Activated CD4-positive, alpha-beta T cell treated with anti-CD3 and anti-CD28 coated beads for 24 hours (primary cell): Measurements from ENCODE around the gene ADAMTS13.
A peak's percentile ranks its signal among the peaks of the same experiment; 100 is the strongest.
"Not testable (repeated sequence)": the region's sequence is repeated elsewhere in the genome, so short reads cannot be mapped to it uniquely, and the experiment has no call there.

Experiments used
- DNase-seq, 2 donors: peaks; one replicate each; pipeline ENCODE4 v3.0.0-alpha.2; 2020; ENCODE audit warnings: low read depth in 2 of 2

ADAMTS13 gene

GRCh38 chr9:133392308-133392707, 29.9 kb upstream of the ADAMTS13 start:
- DNase-seq: not testable (repeated sequence)

GRCh38 chr9:133393399-133393798, 28.8 kb upstream of the ADAMTS13 start:
- DNase-seq: no peak

- no peak for DNase-seq
These were observed 27.4 kb upstream of the ADAMTS13 start for GRCh38 chr9:133394687-133395271.

GRCh38 chr9:133396952-133397351, 25.2 kb upstream of the ADAMTS13 start:
- DNase-seq: no peak

GRCh38 chr9:133397370-133397769, 24.8 kb upstream of the ADAMTS13 start:
- no peak for DNase-seq

- DNase-seq: no peak
These were observed 24.3 kb upstream of the ADAMTS13 start for GRCh38 chr9:133397895-133398294.

- DNase-seq: no peak
These were observed 21.9 kb upstream of the ADAMTS13 start for GRCh38 chr9:133400292-133400691.

- DNase-seq: no peak
These were observed 20.6 kb upstream of the ADAMTS13 start for GRCh38 chr9:133401588-133401987.

GRCh38 chr9:133402689-133403088, 19.5 kb upstream of the ADAMTS13 start:
- DNase-seq: no peak

GRCh38 chr9:133403766-133404453, 18.3 kb upstream of the ADAMTS13 start:
- peak; percentile 37 to 47 for DNase-seq

- no peak for DNase-seq
These were observed 17.6 kb upstream of the ADAMTS13 start for GRCh38 chr9:133404454-133405002.

- no peak for DNase-seq
These were observed 16.4 kb upstream of the ADAMTS13 start for GRCh38 chr9:133405508-133406438.

- peak; percentile 74 to 77 for DNase-seq
These were observed 15.5 kb upstream of the ADAMTS13 start for GRCh38 chr9:133406480-133407307.

- DNase-seq: no peak
These were observed 14.1 kb upstream of the ADAMTS13 start for GRCh38 chr9:133408042-133408441.

GRCh38 chr9:133415170-133415569, 7.0 kb upstream of the ADAMTS13 start:
- DNase-seq: no peak

GRCh38 chr9:133417541-133418461, 4.4 kb upstream of the ADAMTS13 start, which contains the start of gene REXO4:
Gene REXO4, minus strand, starts transcription at chr9:133418010. Its CDS starts 166 bp downstream, at chr9:133417844.
- peak; percentile 75 to 78 for DNase-seq

- DNase-seq: no peak
These were observed 3.2 kb upstream of the ADAMTS13 start for GRCh38 chr9:133419005-133419404.

- no peak for DNase-seq
These were observed 1.8 kb upstream of the ADAMTS13 start for GRCh38 chr9:133420392-133420827.

- no peak for DNase-seq
These were observed 1.0 kb downstream of the ADAMTS13 start for GRCh38 chr9:133423216-133423615.

GRCh38 chr9:133424187-133424586, 2.0 kb downstream of the ADAMTS13 start:
- DNase-seq: no peak
